ENCODE measurements around the gene KCNH1.

KCNH1 gene

DNA sequence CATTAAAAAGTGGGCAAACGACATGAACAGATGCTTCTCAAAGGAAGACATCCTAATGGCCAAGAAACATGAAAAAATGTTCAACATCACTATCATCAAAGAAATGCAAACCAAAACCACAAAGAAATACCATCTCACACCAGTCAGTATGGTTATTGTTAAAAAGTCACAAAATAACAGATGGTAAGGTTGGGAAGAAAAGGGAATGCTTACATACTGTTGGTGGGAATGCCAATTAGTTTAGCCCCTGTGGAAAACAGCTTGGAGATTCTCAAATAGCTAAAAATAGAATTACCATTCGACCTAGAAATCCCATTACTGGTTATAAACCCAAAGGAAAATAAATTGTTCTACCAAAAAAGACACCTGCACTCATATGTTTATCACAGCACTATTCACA is 369.4 kb downstream of the KCNH1 start:
- no peak for TF ChIP-seq CTCF (IDR thresholded peaks at IDR 0.05; ENCODE audit: low read depth, low read length)
- no peak for TF ChIP-seq POLR2A (IDR thresholded peaks at IDR 0.05; ENCODE audit: extremely low read depth, insufficient read length)
- TF ChIP-seq MAX (IDR thresholded peaks at IDR 0.05; ENCODE audit: low read depth, low read length), result no peak
- TF ChIP-seq MYC (IDR thresholded peaks at IDR 0.05; ENCODE audit: low read depth, low read length), result no peak
- no peak for DNase-seq (ENCODE audit: low read depth)
- no peak overlapping the region for H3K4me3 ChIP-seq (ENCODE audit: low read depth, low read length)

DNA sequence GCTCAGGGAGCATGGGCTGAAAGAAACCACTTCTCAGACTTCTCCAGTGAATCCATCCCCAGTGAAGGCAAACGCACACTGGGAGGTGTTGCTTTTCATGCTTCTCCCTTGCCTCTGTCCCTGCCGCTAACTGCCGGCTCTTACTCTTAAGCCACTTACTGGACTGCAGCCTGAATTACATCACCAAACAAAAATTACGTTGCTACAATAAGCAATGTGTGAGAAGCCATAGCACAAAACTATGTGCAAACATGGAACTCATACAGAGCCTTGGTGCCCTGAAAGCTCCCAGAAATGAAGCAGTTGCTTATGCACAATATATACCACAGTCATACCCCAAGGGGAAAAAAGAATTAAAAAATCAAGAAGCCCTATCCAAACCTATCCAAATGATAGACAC is 375.2 kb downstream of the KCNH1 start:
- DNase-seq (ENCODE audit: low read depth), result no peak
- no peak overlapping the region for H3K4me3 ChIP-seq (ENCODE audit: low read depth, low read length)
- TF ChIP-seq MYC (IDR thresholded peaks at IDR 0.05; ENCODE audit: low read depth, low read length) (no peak), MAX (IDR thresholded peaks at IDR 0.05; ENCODE audit: low read depth, low read length) (no peak), CTCF (IDR thresholded peaks at IDR 0.05; ENCODE audit: low read depth, low read length) (no peak), POLR2A (IDR thresholded peaks at IDR 0.05; ENCODE audit: extremely low read depth, insufficient read length) (no peak)

GRCh38 chr1:210758261-210758660 is 375.7 kb downstream of the KCNH1 start:
- no peak for DNase-seq (ENCODE audit: low read depth)
- TF ChIP-seq POLR2A (IDR thresholded peaks at IDR 0.05; ENCODE audit: extremely low read depth, insufficient read length) (no peak), CTCF (IDR thresholded peaks at IDR 0.05; ENCODE audit: low read depth, low read length) (no peak), MAX (IDR thresholded peaks at IDR 0.05; ENCODE audit: low read depth, low read length) (no peak), MYC (IDR thresholded peaks at IDR 0.05; ENCODE audit: low read depth, low read length) (no peak)
- H3K4me3 ChIP-seq (ENCODE audit: low read depth, low read length), result no peak overlapping the region

DNA sequence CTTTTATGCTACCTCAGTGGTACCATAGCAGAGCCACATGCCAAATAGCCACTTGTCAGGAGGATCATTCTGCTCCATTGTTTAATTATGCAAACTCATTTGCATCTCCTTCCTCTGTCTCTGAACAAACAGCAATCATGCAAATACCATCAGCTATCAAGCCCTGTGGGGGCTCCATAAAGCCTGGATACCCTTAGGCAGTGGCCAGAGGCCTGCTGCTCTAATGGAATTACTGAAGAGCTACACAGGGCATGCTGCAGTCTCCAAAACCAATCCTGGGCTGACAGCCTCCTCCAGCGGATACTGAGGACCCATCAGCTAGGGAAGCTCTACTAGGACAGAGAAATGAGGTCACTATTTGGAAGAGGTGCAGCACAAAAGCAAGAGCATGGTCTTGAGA is 376.3 kb downstream of the KCNH1 start:
- H3K4me3 ChIP-seq (ENCODE audit: low read depth, low read length), result no peak overlapping the region
- TF ChIP-seq MAX (IDR thresholded peaks at IDR 0.05; ENCODE audit: low read depth, low read length), result no peak
- TF ChIP-seq MYC (IDR thresholded peaks at IDR 0.05; ENCODE audit: low read depth, low read length), result no peak
- no peak for TF ChIP-seq POLR2A (IDR thresholded peaks at IDR 0.05; ENCODE audit: extremely low read depth, insufficient read length)
- TF ChIP-seq CTCF (IDR thresholded peaks at IDR 0.05; ENCODE audit: low read depth, low read length), result no peak
- DNase-seq (ENCODE audit: low read depth), result no peak

DNA sequence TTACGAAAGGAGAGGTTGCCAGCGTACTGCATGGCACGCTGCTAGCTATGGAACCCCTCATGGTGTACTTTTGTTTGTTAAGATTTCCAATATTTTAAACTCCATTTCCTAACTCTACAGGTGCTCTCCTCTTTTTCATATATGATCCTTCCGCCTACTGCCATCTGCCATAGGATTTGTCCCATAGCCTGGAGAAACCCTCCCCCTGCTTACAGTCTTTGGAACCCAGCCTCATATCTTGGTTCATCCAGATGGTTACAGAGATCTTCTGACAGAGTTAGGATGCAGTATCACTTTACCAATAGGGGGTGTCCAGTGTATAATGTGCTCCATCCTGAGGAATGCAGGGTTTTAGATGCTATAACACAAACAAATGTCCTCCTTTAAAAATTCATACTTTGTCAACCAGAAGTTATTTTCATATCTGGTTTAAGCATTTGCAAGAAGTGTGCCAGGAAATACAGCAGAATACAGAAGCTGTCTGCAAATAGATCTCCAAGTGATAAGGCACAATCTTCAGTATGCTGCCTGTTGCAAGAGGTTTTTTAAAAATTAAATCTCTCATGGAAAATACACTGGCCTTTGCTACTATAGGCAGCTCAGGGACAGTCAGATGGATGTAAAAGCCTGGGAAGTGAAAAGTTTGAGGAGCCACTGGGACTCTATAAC is 377.8 kb downstream of the KCNH1 start:
- no peak for DNase-seq (ENCODE audit: low read depth)
- no peak overlapping the region for H3K4me3 ChIP-seq (ENCODE audit: low read depth, low read length)
- TF ChIP-seq POLR2A (IDR thresholded peaks at IDR 0.05; ENCODE audit: extremely low read depth, insufficient read length) (no peak), CTCF (IDR thresholded peaks at IDR 0.05; ENCODE audit: low read depth, low read length) (no peak), MAX (IDR thresholded peaks at IDR 0.05; ENCODE audit: low read depth, low read length) (no peak), MYC (IDR thresholded peaks at IDR 0.05; ENCODE audit: low read depth, low read length) (no peak)
